ENCODE results near the gene GJB2.

GRCh38 chr13:20190481-20191310 is 2.0 kb downstream of the GJB2 start:
- TF ChIP-seq POLR2AphosphoS5 (IDR thresholded peaks at IDR 0.05; ENCODE audit: low read depth, low read length) (no peak), ATF3 (IDR thresholded peaks at IDR 0.05; ENCODE audit: insufficient read depth, low read depth, low read length) (no peak), CTCF (IDR thresholded peaks at IDR 0.05; ENCODE audit: control extremely low read depth in 1 of 3, insufficient read depth in 1 of 3, low read depth in 1 of 3, low read length in 3 of 3) (no peak), CBX8 (IDR thresholded peaks at IDR 0.05; ENCODE audit: borderline replicate concordance, low read depth, low read length) (no peak), HDAC6 (IDR thresholded peaks at IDR 0.05; ENCODE audit: low read depth, low read length) (no peak), YY1 (IDR thresholded peaks at IDR 0.05; ENCODE audit: low read depth, low read length) (no peak), GABPA (IDR thresholded peaks at IDR 0.05; ENCODE audit: borderline replicate concordance, insufficient read depth, low read length) (no peak), SP1 (IDR thresholded peaks at IDR 0.05; ENCODE audit: low read depth, low read length) (no peak), BRCA1 (IDR thresholded peaks at IDR 0.05; ENCODE audit: low read depth, low read length) (no peak), ATF2 (IDR thresholded peaks at IDR 0.05; ENCODE audit: low read length) (no peak), TAF7 (optimal IDR thresholded peaks at IDR 0.05; ENCODE audit: borderline replicate concordance, low read depth, low read length) (no peak), EZH2 (IDR thresholded peaks at IDR 0.05; ENCODE audit: low read depth, low read length, severe bottlenecking) (no peak)
